Measurements from ENCODE around the gene PHPT1. TPM values are rescaled to one million over a fixed set of nuclear protein-coding genes. Genes with fewer than 3 reads are reported as not detected.
A peak's percentile ranks its signal among the peaks of the same experiment; 100 is the strongest.
"Not testable (repeated sequence)": the region's sequence is repeated elsewhere in the genome, so short reads cannot be mapped to it uniquely, and the experiment has no call there.

PHPT1 gene
- total RNA-seq, 1 donor from 2014 or later: 76.9 TPM

GRCh38 chr9:136860933-136861873 lies 12.0 kb downstream of the PHPT1 start:
- DNase-seq: no peak

DNA sequence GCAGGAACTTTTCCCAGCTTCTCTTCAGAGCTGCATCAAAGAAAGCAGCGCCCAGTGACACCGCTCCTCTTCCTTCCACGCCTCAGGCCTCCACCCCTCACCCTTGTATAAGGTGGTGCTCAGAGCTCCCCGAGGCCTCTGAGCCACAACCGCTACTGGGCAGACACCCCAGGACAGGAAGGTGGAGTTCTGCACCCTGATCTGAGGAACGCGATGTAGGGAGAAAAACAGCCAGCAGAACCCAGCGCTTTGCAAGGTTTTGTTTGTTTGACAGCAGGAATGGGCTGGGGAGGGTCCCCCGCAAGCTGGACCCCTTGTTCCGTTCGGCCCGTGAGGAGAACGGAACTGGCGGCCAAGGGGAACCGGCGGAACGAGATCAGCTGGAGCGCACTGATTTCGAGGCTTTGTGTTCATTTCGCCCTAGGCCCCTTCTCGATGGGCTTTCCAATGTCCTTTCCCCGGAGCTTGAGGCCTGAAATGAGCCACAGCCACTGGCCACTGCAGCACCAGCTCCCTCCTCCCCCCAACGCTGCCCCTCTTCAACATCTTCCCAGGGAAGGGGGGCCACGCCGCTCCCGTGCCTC lies 12.8 kb downstream of the PHPT1 start:
- no peak for DNase-seq

DNA sequence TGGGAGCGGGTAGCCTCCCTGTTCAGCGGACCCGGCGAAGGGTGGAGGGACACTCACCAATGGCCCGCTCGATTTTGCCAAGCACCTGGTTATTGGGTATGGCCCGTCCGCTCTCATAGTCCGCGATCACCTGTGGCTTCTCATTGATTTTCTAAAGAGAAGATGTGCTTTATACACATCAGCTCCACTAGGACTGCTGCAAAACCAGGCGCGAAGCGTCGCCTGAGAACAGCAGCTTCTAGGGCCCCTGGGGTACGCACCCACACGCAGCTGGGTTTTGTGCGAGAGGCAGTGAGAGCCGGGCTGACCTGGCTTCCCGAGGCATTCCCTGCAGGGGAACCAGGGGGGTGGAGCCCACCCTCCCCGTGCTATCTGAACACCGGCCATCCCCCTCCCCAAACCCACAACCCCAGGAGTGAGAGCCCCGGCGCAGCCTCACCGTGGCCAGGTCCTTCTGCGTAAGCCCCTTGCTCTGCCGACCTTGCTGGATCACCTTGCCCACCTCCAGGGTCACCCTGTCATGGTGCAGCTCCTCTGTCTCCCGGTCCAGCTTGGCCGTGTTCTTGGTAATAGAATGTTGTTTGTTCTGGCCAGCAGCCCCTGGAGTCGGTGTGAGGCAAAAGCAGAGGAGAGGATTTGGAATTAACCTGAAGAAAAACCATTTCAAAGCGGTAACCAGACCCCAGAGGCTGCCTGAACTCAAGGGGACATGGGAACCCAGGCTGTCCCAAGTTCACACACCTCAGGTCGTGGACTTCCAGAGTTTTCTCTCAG lies 13.8 kb downstream of the PHPT1 start:
- no peak for DNase-seq

DNA sequence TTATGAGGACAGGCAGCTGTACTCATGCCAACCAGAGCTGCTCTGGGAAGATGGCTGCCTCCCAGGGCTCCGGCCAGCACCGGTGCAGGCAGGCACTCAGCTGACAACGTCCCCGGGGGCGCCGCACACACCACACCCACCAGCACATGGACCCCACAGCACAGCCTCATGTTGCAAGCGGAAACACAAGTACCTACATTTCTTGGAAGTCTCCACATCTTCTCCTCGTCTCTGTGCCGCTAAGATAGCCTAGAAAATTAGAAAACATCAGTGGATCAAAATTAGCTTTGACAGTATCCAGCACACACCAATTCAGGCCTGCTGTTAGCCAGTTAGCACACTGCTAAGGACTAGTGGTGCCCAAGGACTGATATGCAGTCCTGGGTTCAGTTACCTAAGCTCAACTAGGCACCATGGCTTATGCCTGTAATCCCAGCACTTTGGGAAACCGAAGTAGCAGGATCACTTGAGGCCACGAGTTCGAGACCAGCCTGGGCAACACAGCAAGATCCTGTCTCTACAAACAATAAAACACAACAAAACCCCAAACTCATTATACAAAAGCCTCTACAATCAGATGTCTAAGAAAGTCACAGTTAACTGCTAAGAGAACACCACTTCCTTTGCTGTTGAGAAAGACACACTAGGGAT lies 14.5 kb downstream of the PHPT1 start:
- no peak for DNase-seq

DNA sequence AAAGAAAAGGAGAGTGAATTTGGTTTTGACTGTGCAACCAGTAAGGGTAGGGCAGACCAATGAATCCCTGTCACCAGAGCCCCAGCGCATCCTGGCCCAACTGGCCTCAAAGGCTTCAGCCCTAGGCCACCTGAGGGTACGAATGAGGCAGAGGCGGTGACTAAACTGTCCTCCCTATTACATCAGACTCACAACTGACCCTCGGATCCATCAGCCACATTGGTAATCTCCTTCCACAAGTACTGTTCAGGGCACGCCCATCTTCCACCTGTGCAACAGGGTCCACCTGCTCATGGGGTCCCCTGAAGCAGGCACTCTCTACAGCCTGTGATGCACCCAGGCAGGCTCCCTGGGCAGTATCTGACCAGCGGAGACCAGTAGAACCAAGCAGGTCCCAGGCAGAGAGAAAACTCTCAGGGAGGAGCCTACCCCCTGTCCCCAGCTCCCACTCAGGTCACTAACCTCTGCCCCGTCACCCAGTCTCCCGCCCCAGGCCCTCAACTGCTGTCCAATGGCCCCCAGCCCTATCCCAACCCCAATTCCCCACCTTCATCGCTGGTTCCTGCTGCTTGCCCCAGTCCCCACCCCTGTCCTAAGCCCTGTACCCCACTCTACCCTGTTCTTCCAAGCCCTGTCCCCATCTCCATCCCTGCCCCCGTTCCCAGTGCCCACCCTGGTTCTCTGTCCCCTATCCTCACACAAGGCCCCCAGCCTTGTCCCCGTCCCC lies 16.0 kb downstream of the PHPT1 start:
- no peak for DNase-seq

GRCh38 chr9:136865768-136866103 lies 16.5 kb downstream of the PHPT1 start:
- DNase-seq: no peak

DNA sequence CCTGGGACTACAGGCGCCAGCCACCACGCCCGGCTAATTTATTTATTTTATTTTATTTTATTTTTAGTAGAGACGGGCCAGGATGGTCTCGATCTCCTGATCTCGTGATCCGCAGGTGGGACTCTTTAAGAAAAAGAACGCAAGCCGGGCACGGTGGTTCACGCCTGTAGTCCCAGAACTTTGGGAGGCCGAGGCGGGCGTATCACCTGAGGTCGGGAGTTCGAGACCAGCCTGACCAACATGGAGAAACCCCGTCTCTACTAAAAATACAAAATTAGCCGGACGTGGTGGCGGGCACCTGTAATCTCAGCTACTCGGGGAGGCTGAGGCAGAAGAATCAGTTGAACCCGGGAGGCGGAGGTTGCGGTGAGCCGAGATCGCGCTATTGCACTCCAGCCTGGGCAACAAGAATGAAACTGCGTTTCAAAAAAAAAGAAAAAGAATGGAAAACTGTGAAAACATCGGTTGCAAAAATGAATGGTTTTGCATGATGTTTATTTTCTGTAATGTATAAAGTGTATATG lies 17.8 kb downstream of the PHPT1 start:
- DNase-seq: not testable (repeated sequence)

DNA sequence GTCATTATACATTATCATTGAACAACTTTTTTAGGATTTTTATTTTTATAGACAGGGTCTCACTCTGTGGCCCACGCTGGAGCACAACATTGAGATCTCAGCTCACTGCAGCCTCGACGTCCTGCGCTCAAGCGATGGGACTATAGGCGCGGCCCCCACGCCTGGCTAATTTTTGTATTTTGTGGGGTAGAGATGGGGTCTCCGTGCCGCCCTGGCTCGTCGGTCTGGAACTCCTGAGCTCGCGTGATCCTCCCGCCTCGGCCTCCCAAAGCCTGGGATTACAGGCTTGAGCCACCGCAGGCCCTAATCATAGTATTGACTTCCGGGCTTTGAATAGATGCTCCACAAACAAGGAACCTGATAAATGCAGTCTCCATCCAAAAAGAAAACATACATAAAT lies 18.3 kb downstream of the PHPT1 start:
- no peak for DNase-seq

GRCh38 chr9:136867917-136868316 lies 18.7 kb downstream of the PHPT1 start:
- no peak for DNase-seq

DNA sequence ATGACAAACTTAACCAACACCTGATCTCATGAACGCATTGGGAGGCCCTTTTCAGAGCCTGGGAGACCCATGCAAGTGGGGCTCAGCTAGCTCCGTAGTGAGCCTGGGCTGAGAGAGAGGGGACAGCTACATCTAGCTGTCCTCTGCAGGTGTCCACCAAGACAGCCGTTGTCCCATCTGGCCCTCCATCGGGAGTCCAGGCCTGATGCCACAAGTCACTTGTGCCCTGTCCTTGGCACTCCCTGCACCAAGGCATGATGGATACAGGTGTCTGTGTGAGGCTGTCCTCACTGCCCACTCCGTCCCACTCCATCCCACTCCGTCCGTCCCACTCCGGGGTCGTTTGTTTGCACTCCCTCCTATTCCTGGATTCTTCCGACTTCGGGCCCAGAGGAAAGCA lies 19.4 kb downstream of the PHPT1 start:
- no peak for DNase-seq

- DNase-seq: not testable (repeated sequence)
Measured at GRCh38 chr9:136869611-136870010, 20.4 kb downstream of the PHPT1 start.

DNA sequence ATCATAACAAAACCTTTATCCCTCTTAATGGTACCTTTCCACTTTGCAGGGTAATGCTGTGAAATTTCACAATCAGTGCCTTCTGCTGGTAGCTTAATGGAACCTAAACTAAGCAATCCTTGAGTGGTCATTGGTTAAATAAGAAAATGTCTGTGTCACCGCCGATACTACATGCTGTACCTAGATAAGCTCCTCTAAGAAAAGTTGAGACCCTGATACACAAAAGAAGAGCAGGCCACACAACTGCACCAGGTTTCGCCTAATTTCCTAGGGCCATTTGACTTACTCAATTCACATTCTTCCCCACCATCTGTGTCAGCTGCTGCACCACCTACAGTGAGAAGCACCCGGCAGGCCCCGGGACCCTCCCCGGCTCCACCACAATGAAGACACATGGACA lies 25.9 kb downstream of the PHPT1 start:
- no peak for DNase-seq

DNA sequence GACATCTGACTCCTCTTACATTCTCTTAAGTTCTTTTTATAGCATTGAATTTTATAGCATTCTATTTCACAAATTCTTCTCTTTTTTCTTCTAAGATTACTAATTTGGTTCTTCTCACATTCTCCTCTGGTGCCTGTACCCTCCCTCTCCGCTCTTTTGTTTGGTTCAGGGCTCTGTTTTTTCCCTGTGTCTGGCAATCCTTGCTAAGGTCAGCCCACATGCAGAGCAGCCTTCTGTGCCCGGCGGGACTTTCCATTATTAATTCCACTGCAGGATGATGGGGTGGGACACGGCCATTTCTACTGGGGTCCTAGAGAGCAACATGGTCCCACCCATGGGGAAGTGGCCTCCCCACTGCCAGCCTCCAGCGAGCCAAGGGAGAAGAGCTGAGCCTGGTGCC lies 27.3 kb downstream of the PHPT1 start:
- DNase-seq: no peak

DNA sequence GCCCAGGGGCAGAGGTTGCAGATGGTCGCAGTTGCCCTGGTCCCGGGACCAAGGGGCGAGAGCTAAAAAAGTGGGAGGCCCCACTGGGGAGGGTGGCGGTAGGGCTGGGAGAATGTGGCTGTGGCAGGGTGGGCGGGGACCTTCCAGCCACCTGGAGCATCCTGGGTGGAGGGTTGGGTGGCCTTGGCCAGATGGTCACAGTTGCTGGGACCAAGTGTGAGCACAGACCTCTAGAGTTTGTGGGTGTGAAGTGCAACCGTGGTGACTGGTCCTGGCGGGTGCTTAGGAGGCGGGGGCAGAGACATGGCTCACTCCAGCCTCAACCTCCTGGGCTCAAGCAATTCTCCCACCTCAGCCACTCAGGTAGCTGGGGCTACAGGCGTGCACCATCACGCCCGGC lies 31.4 kb downstream of the PHPT1 start:
- no peak for DNase-seq

DNA sequence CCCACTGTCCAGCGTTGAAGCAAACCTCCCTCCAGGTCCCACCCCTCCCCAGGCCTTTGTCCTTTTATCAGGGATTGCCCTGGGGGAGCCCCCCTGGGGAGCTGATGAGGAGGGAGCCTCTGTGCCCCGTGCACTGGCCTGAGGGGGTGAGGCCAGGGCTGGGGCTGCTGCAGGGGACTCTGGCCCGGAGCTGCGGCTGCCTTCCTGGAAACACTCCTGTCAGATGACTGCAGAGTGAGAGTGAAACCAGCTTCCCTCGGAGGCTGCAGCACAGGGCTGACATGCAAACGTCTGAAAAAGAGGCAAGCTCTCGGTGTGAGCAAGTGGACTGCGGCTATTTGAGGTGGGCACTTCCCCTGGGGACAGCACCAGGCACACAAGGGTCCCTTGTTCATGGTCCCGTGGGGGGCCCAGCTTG lies 32.5 kb downstream of the PHPT1 start:
- no peak for DNase-seq

DNA sequence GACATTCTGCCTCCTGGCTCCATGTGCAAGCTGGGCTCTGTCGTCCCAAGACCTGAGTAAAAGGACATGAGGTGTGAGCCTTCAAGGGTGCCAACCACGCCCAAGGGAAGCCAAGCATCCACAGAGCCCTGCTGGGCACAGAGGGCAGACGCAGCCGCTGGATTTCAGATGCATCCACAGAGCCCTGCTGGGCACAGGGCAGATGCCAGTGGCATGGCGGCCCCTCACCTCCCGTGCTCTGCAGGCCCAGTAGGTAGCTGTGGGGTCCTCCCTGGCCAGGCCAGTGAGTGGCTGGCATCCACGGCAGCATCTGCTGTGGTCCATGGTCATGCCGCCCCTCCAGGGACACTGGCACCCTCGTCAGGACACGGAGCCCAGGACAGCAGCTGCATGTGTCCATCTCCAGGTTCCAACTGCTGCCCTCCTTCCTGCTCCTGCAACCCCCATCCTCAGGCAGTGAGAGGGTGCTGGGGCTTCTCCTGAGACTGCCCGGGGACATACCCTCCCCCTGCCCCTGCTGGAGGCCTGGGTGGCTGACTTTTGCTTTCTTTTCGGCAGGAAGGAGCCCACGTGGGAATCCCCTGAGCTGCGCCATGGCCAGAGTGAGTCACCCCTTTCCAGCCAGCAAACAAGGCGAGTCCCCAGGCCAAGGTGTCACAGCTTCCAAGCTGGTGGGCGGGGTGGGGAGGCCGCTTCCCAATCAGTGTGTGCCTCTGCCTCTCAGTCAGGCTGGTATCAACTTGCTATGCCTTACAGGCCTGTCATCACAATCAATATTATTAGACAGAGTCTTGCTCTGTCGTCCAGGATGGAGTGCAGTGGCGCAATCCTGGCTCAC lies 33.1 kb downstream of the PHPT1 start:
- DNase-seq: no peak

DNA sequence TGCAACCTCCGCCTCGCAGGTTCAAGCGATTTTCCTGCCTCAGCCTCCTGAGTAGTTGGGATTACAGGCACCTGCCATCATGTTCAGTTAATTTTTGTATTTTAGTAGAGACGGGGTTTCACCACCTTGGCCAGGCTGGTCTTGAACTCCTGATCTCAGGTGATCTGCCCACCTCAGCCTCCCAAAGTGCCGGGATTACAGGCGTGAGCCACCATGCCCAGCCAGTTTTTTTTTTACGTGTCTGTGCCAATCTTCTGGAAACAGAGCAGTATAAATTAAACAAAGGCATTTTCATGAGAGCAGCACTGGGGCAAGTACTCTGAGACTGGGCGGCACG lies 33.7 kb downstream of the PHPT1 start:
- DNase-seq: not testable (repeated sequence)

DNA sequence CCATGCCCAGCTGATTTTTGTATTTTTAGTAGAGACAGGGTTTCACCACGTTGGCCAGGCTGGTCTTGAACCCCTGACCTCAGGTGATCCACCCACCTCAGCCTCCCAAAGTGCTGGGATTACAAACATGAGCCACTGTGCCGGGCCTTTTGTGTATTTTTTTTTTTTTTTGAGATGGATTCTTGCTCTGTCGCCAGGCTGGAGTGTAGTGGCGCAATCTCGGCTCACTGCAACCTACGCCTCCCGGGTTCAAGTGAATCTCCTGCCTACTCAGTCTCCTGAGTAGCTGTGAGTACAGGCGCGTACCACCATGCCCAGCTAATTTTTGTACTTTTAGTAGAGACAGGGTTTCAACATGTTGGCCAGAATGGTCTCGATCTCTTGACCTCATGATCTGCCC lies 34.5 kb downstream of the PHPT1 start:
- not testable (repeated sequence) for DNase-seq

- peak; percentile 95 for DNase-seq
Measured at GRCh38 chr9:136885950-136886578, 36.9 kb downstream of the PHPT1 start, which contains the start of gene TRAF2. Gene TRAF2, plus strand, starts transcription at chr9:136886516. Its CDS starts 12,225 bp downstream, at chr9:136898741.
